Trophoblast cell (in vitro differentiated cells and primary cell): ENCODE measurements around the gene WWP2.
"Not testable (repeated sequence)": the region's sequence is repeated elsewhere in the genome, so short reads cannot be mapped to it uniquely, and the experiment has no call there.

ENCODE experiments used
- DNase-seq, 2 donors: peaks; one replicate each; pipeline ENCODE4 v3.0.0-alpha.2; 2016
- H2AFZ ChIP-seq: 2 replicates; pipeline ENCODE4 v1.6.1; 2013; ENCODE audit warnings: low read length, moderate library complexity, mild to moderate bottlenecking; ENCODE audit not compliant: insufficient read depth, poor library complexity
- H2AK5ac ChIP-seq: 2 replicates; pipeline ENCODE4 v1.6.1; 2013; ENCODE audit warnings: mild to moderate bottlenecking, low read length
- H2BK120ac ChIP-seq: 2 replicates; pipeline ENCODE4 v1.6.1; 2013; ENCODE audit warnings: low read length, mild to moderate bottlenecking, moderate library complexity; ENCODE audit not compliant: insufficient read depth, poor library complexity
- H2BK12ac ChIP-seq: 2 replicates; pipeline ENCODE4 v1.6.1; 2013; ENCODE audit warnings: mild to moderate bottlenecking, low read length, moderate library complexity
- H2BK5ac ChIP-seq: 2 replicates; pipeline ENCODE4 v1.6.1; 2013; ENCODE audit warnings: low read length, low read depth, moderate library complexity, mild to moderate bottlenecking; ENCODE audit not compliant: poor library complexity
- H3K14ac ChIP-seq: 2 replicates; pipeline ENCODE4 v1.6.1; 2013; ENCODE audit warnings: mild to moderate bottlenecking, low read length
- H3K18ac ChIP-seq: 2 replicates; pipeline ENCODE4 v1.6.1; 2013; ENCODE audit warnings: mild to moderate bottlenecking, low read length
- H3K23ac ChIP-seq: 2 replicates; pipeline ENCODE4 v1.6.1; 2013; ENCODE audit warnings: low read length
- H3K27ac ChIP-seq: 2 replicates; pipeline ENCODE4 v1.5.1; 2013; ENCODE audit warnings: low read depth, mild to moderate bottlenecking, inconsistent platforms, low read length, moderate library complexity
- H3K27me3 ChIP-seq: 2 replicates; pipeline ENCODE4 v1.6.1; 2013; ENCODE audit warnings: inconsistent platforms, mild to moderate bottlenecking, low read length, moderate library complexity; ENCODE audit not compliant: insufficient read depth
- H3K36me3 ChIP-seq, 2 experiments: 1 replicate in 1 of 2; 2 replicates in 1 of 2; pipeline ENCODE4 v1.6.1; 2013; ENCODE audit warnings: low read length in 2 of 2, mild to moderate bottlenecking in 2 of 2, moderate library complexity in 1 of 2; ENCODE audit not compliant: insufficient read depth in 2 of 2, control insufficient read depth in 1 of 2
- H3K4ac ChIP-seq: 2 replicates; pipeline ENCODE4 v1.6.1; 2013; ENCODE audit warnings: low read depth, mild to moderate bottlenecking, low read length, moderate library complexity
- H3K4me1 ChIP-seq, 2 experiments: 1 replicate in 1 of 2; 2 replicates in 1 of 2; pipeline ENCODE4 v1.6.1; 2013; ENCODE audit warnings: low read length in 2 of 2, mild to moderate bottlenecking in 2 of 2, moderate library complexity in 1 of 2; ENCODE audit not compliant: insufficient read depth in 2 of 2, control insufficient read depth in 1 of 2
- H3K4me2 ChIP-seq: 2 replicates; pipeline ENCODE4 v1.6.1; 2013; ENCODE audit warnings: inconsistent platforms, mild to moderate bottlenecking, low read length, moderate library complexity
- H3K4me3 ChIP-seq: 2 replicates; pipeline ENCODE4 v1.5.1; 2013; ENCODE audit warnings: mild to moderate bottlenecking, low read depth, low read length, inconsistent platforms
- H3K79me1 ChIP-seq: one replicate; pipeline ENCODE4 v1.6.1; 2013; ENCODE audit warnings: low read length
- H3K79me2 ChIP-seq: 2 replicates; pipeline ENCODE4 v1.6.1; 2013; ENCODE audit warnings: low read length, mild to moderate bottlenecking; ENCODE audit not compliant: control insufficient read depth, insufficient read depth, poor library complexity
- H3K9ac ChIP-seq: 2 replicates; pipeline ENCODE4 v1.6.1; 2013; ENCODE audit warnings: mild to moderate bottlenecking, low read length
- H3K9me3 ChIP-seq: 2 replicates; pipeline ENCODE4 v1.6.1; 2013; ENCODE audit warnings: low read depth, mild to moderate bottlenecking, control low read depth, inconsistent platforms, low read length; ENCODE audit not compliant: insufficient read depth
- H4K12ac ChIP-seq: 2 replicates; pipeline ENCODE4 v1.6.1; 2013; ENCODE audit warnings: low read depth, mild to moderate bottlenecking, low read length, moderate library complexity
- H4K8ac ChIP-seq: 2 replicates; pipeline ENCODE4 v1.6.1; 2013; ENCODE audit warnings: low read depth, mild to moderate bottlenecking, low read length, moderate library complexity
- H4K91ac ChIP-seq: one replicate; pipeline ENCODE4 v1.6.1; 2013; ENCODE audit warnings: low read depth, mild to moderate bottlenecking, low read length, moderate library complexity
- WGBS: extraction: QIAGEN DNeasy Blood & Tissue Kit; methylation state at CpG from one replicate; pipeline ENCODE4 v1.1.7; 2013; ENCODE audit warnings: missing lambda C conversion rate; ENCODE audit not compliant: insufficient read length, insufficient coverage; ENCODE audit errors: extremely low coverage; 5-methylcytosine and 5-hydroxymethylcytosine counted together

The WWP2 gene

DNA sequence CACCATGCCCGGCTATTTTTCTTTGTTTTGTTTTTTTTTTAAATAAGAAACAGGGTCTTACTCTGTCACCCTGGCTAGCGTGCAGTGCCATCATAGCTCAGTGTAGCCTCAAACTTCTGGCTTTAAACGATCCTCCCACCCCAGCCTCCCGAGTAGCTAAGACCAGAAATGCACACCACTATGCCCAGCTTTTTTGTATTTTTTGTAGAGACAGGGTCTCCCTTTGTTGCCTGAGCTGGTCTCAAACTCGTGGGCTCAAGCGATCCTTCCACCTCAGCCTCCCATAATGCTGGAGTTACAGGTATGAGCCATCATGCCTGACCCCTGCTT, 59.7 kb downstream of the WWP2 start:
- Histone ChIP-seq H2BK120ac (no peak overlapping the region), H3K36me3 (no peaks in the 10 kb centered on the region), H3K79me2 (no peaks in the 10 kb centered on the region), H3K14ac (no peak overlapping the region), H3K9me3 (no peaks in the 10 kb centered on the region), H3K4me2 (no peak overlapping the region), H3K4ac (no peak overlapping the region), H3K9ac (no peak overlapping the region), H3K27me3 (no peaks in the 10 kb centered on the region), H3K27ac (no peak overlapping the region), H2AK5ac (no peak overlapping the region), H3K18ac (no peak overlapping the region), H4K12ac (no peak overlapping the region), H4K8ac (no peak overlapping the region), H2BK5ac (no peak overlapping the region), H3K4me3 (no peak overlapping the region), H3K79me1 (no peaks in the 10 kb centered on the region), H2AFZ (no peak overlapping the region), H3K4me1 (no peaks in the 10 kb centered on the region), H2BK12ac (no peak overlapping the region), H3K23ac (no peak overlapping the region), H4K91ac (no peak overlapping the region)
- no peak for DNase-seq
- no CpG with 5 or more reads among the region's 6 CpGs for WGBS

DNA sequence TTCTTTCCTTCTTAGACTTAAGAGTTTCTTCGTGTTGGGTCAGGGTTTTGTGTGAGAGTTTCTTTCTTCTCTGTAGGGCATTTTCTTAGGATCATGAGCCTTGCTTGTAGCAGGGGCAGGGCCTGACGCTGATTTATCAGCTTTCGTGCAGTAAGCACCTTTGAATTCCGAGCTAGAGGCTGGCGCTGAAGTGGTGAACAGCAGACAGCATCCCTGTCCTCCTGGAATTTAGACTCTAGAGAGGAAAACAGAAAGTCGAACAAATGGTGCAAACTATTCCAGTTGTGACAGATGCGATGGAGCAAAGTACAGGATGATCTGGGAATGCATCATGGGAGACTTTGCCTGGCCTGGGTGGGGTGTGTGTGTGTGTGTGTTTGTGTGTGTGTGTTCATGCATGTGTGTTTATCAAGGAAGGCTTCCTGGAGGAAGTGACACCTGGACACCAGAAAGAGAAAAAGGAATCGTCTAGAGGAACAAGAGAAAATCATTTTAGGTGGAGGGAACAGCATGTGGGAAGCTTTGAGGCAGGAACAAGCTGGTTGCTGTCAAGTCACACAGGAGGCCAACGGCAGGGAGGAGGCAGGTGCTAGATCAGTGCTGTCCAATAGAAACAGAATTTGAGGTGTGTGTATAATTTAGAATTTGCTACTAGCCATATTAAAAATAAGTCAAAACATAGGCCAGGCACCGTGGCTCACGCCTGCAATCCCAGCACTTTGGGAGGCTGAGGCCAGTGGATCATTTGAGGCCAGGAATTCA, 60.2 kb downstream of the WWP2 start:
- Histone ChIP-seq H3K14ac (no peak overlapping the region), H4K8ac (no peak overlapping the region), H3K36me3 (no peaks in the 10 kb centered on the region), H4K12ac (no peak overlapping the region), H3K23ac (no peak overlapping the region), H3K4me1 (no peaks in the 10 kb centered on the region), H2BK12ac (no peak overlapping the region), H3K9me3 (no peaks in the 10 kb centered on the region), H3K27me3 (no peaks in the 10 kb centered on the region), H4K91ac (no peak overlapping the region), H3K4ac (no peak overlapping the region), H3K18ac (no peak overlapping the region), H3K27ac (no peak overlapping the region), H3K9ac (no peak overlapping the region), H3K4me3 (no peak overlapping the region), H2BK5ac (no peak overlapping the region), H3K79me2 (no peaks in the 10 kb centered on the region), H2BK120ac (no peak overlapping the region), H3K4me2 (no peak overlapping the region), H2AK5ac (no peak overlapping the region), H3K79me1 (no peaks in the 10 kb centered on the region), H2AFZ (no peak overlapping the region)
- no CpG with 5 or more reads among the region's 11 CpGs for WGBS
- DNase-seq, result no peak

- no peak overlapping the region for H3K18ac ChIP-seq
- DNase-seq, result no peak
- no peak overlapping the region for H3K27ac ChIP-seq
- H3K4me1 ChIP-seq, result no peaks in the 10 kb centered on the region
- no peak overlapping the region for H4K12ac ChIP-seq
- H3K4ac ChIP-seq, result no peak overlapping the region
- no peak overlapping the region for H2AFZ ChIP-seq
- no peak overlapping the region for H3K14ac ChIP-seq
- H3K9ac ChIP-seq, result no peak overlapping the region
- H3K9me3 ChIP-seq, result no peaks in the 10 kb centered on the region
- no peak overlapping the region for H4K91ac ChIP-seq
- H2BK12ac ChIP-seq, result no peak overlapping the region
- no peak overlapping the region for H3K4me3 ChIP-seq
- H3K4me2 ChIP-seq, result no peak overlapping the region
- no peak overlapping the region for H3K23ac ChIP-seq
- H3K36me3 ChIP-seq, result no peaks in the 10 kb centered on the region
- no peak overlapping the region for H4K8ac ChIP-seq
- WGBS, result no CpG with 5 or more reads among the region's 10 CpGs
- no peak overlapping the region for H2BK5ac ChIP-seq
- H3K79me2 ChIP-seq, result no peaks in the 10 kb centered on the region
- H3K27me3 ChIP-seq, result no peaks in the 10 kb centered on the region
- H2AK5ac ChIP-seq, result no peak overlapping the region
- H3K79me1 ChIP-seq, result no peaks in the 10 kb centered on the region
- H2BK120ac ChIP-seq, result no peak overlapping the region
These were observed 61.9 kb downstream of the WWP2 start for GRCh38 chr16:69823831-69824563.

GRCh38 chr16:69824564-69825142, 62.5 kb downstream of the WWP2 start:
- H3K36me3 ChIP-seq, H4K8ac ChIP-seq, H2AFZ ChIP-seq, H4K91ac ChIP-seq, H3K79me2 ChIP-seq, H3K4ac ChIP-seq, H2BK12ac ChIP-seq, H3K9ac ChIP-seq, H3K4me3 ChIP-seq, H3K79me1 ChIP-seq, DNase-seq, H3K18ac ChIP-seq, H3K27ac ChIP-seq, H3K4me2 ChIP-seq, H3K14ac ChIP-seq, H2AK5ac ChIP-seq, H3K9me3 ChIP-seq, H4K12ac ChIP-seq, H3K27me3 ChIP-seq, H3K4me1 ChIP-seq, H3K23ac ChIP-seq, H2BK120ac ChIP-seq, H2BK5ac ChIP-seq: not testable (repeated sequence)
- no CpG with 5 or more reads among the region's 4 CpGs for WGBS
